GM12878 (cell line): Measurements from ENCODE around the gene QRFP. TPM values are rescaled to one million over a fixed set of nuclear protein-coding genes. Genes with fewer than 3 reads are reported as not detected.

Source experiments
- ATAC-seq: fragments of 200-7000 bp; cut with Tn5 transposase; 3 replicates; pipeline ENCODE4 v1.9.1; 2020; ENCODE audit warnings: mild to moderate bottlenecking, moderate library complexity
- BruUV-seq: library from RNA; stranded (reverse); fragments of 400-500 nt; replicated peaks from 2 replicates; lab custom pipeline; 2021; lab: Mats Ljungman, UMichigan
- CTCF ChIA-PET: fragments of 300-600 bp; sonication (Branson Sonifier 250); formaldehyde crosslinking; extraction: SDS; loops from one replicate; lab custom pipeline; 2021; ENCODE audit warnings: inconsistent platforms; lab: Yijun Ruan, JAX
- POLR2A ChIA-PET: fragments of 350-600 bp; formaldehyde crosslinking; extraction: SDS; loops from one replicate; lab custom pipeline; 2021; ENCODE audit warnings: inconsistent platforms; lab: Charles Lee
- RAD21 ChIA-PET: fragments of 300-600 bp; sonication (Branson Sonifier 250); formaldehyde crosslinking; loops from one replicate; lab custom pipeline; 2023; ENCODE audit warnings: antibody characterized with exemption; ENCODE audit not compliant: unreplicated experiment; lab: Charles Lee
- SMC1A ChIA-PET: fragments of 300-600 bp; sonication (Branson Sonifier 250); formaldehyde crosslinking; loops from one replicate; lab custom pipeline; 2023; ENCODE audit not compliant: unreplicated experiment, uncharacterized antibody; lab: Charles Lee
- DNase-seq: peaks from one replicate; pipeline ENCODE4 v3.0.0-alpha.2; 2011; ENCODE audit warnings: low read depth, low spot score
- FAIRE-seq: peaks from 3 replicates; lab custom pipeline; 2011; peaks lifted over from hg19 to GRCh38; lab: Jason Lieb, UNC
- H2AFZ ChIP-seq: 2 replicates; pipeline ENCODE4 v1.6.0; 2011; ENCODE audit warnings: low read depth, low read length, control low read depth; ENCODE audit not compliant: control insufficient read depth
- H3K27ac ChIP-seq: 2 replicates; pipeline ENCODE4 v1.5.1; 2011; ENCODE audit warnings: control low read depth; ENCODE audit not compliant: control insufficient read depth, insufficient read depth
- H3K27me3 ChIP-seq, 2 experiments: replicated peaks in 1 of 2; 2 replicates each; pipeline versions ENCODE4 v1.6.0 to v1.6.1; 2011; ENCODE audit warnings: low read length in 1 of 2; ENCODE audit not compliant: control insufficient read depth in 2 of 2, insufficient read depth in 2 of 2
- H3K36me3 ChIP-seq, 2 experiments: 2 replicates each; pipeline ENCODE4 v1.5.1; 2011; ENCODE audit warnings: low read length in 1 of 2; ENCODE audit not compliant: control insufficient read depth in 2 of 2, insufficient read depth in 2 of 2
- H3K4me1 ChIP-seq: 2 replicates; pipeline ENCODE4 v1.6.1; 2011; ENCODE audit warnings: mild to moderate bottlenecking, low read length, moderate library complexity, mixed read lengths; ENCODE audit not compliant: control insufficient read depth, insufficient read depth
- H3K4me2 ChIP-seq: 2 replicates; pipeline ENCODE4 v1.6.0; 2011; ENCODE audit warnings: control low read depth; ENCODE audit not compliant: control insufficient read depth, insufficient read depth
- H3K4me3 ChIP-seq: fragments of 200-600 bp; sonication (generic); 2 replicates; pipeline ENCODE4 v1.5.1; 2016
- H3K79me2 ChIP-seq: 2 replicates; pipeline ENCODE4 v1.6.0; 2011; ENCODE audit warnings: low read length; ENCODE audit not compliant: control insufficient read depth, insufficient read depth
- H3K9ac ChIP-seq: 2 replicates; pipeline ENCODE4 v1.8.0; 2011; ENCODE audit warnings: low read length, control low read depth, mixed read lengths; ENCODE audit not compliant: control insufficient read depth, insufficient read depth
- H3K9me3 ChIP-seq: replicated peaks from 3 replicates; pipeline ENCODE4 v1.5.1; 2011; ENCODE audit warnings: mild to moderate bottlenecking, low read length; ENCODE audit not compliant: control insufficient read depth, insufficient read depth
- H4K20me1 ChIP-seq: 2 replicates; pipeline ENCODE4 v1.6.0; 2011; ENCODE audit not compliant: control insufficient read depth, insufficient read depth
- CBFB ChIP-seq: IDR thresholded peaks from 2 replicates; pipeline ENCODE4 v1.6.1; 2016; ENCODE audit warnings: antibody characterized with exemption, low read depth
- EP300 ChIP-seq, 2 experiments: fragments of 150-350 bp in 1 of 2; IDR thresholded peaks; 2 replicates each; pipeline ENCODE4 v1.6.1; 2011 to 2012; ENCODE audit warnings: low read depth in 2 of 2, low read length in 2 of 2, borderline replicate concordance in 1 of 2, improper control_type of control experiment in 1 of 2, inconsistent platforms in 1 of 2; ENCODE audit not compliant: control insufficient read depth in 1 of 2
- FOXM1 ChIP-seq: IDR thresholded peaks from 2 replicates; pipeline ENCODE4 v1.6.1; 2012; ENCODE audit warnings: low read depth, mild to moderate bottlenecking, inconsistent platforms, low read length, moderate library complexity
- IKZF1 ChIP-seq: fragments of 450-650 bp; conservative IDR thresholded peaks from 2 replicates; pipeline ENCODE4 v1.6.1; 2017; ENCODE audit warnings: antibody characterized with exemption, mild to moderate bottlenecking
- MYC ChIP-seq: IDR thresholded peaks from 2 replicates; pipeline ENCODE4 v1.6.1; 2011; ENCODE audit warnings: mild to moderate bottlenecking, low read length, moderate library complexity, inconsistent platforms; ENCODE audit not compliant: insufficient read depth, insufficient replicate concordance, insufficient read length, severe bottlenecking
- PAX5 ChIP-seq: IDR thresholded peaks from 2 replicates; pipeline ENCODE4 v1.6.1; 2011; ENCODE audit warnings: low read depth, low read length, borderline replicate concordance
- POLR2A ChIP-seq: IDR thresholded peaks from 2 replicates; pipeline ENCODE4 v1.6.1; 2011; ENCODE audit warnings: low read depth, mild to moderate bottlenecking, low read length
- POU2F2 ChIP-seq: IDR thresholded peaks from 3 replicates; pipeline ENCODE4 v1.6.1; 2011; ENCODE audit warnings: low read depth, mild to moderate bottlenecking, low read length, borderline replicate concordance
- RAD51 ChIP-seq: fragments of 450-650 bp; IDR thresholded peaks from 2 replicates; pipeline ENCODE4 v1.6.1; 2016; ENCODE audit warnings: moderate library complexity, mild to moderate bottlenecking, inconsistent platforms
- SMARCA5 ChIP-seq: fragments of 450-650 bp; IDR thresholded peaks from 2 replicates; pipeline ENCODE4 v1.6.1; 2017; ENCODE audit warnings: mild to moderate bottlenecking
- STAT1 ChIP-seq: fragments of 450-650 bp; conservative IDR thresholded peaks from 2 replicates; pipeline ENCODE4 v1.6.1; 2014; ENCODE audit warnings: antibody characterized with exemption, mild to moderate bottlenecking
- SUZ12 ChIP-seq: fragments of 200-600 bp; sonication (generic); IDR thresholded peaks from one replicate; pipeline ENCODE4 v1.6.1; 2018; ENCODE audit warnings: antibody characterized with exemption, mild to moderate bottlenecking; ENCODE audit not compliant: unreplicated experiment
- WGBS: methylation state at CpG from one replicate; pipeline ENCODE4 v1.1.6; 2016; ENCODE audit warnings: low lambda C conversion rate; ENCODE audit not compliant: insufficient replicate concordance, insufficient coverage; ENCODE audit errors: missing lambda C conversion rate; 5-methylcytosine and 5-hydroxymethylcytosine counted together
- in situ Hi-C: fragments of 300-500 bp; cut with MboI; formaldehyde crosslinking; loops from 9 replicates; pipeline ENCODE4 v1.14.3; 2018; ENCODE audit warnings: mixed read lengths
- intact Hi-C: fragments of 100-400 bp; cut with micrococcal nuclease; formaldehyde crosslinking; loops from one replicate; pipeline ENCODE4 v1.14.2; 2022; ENCODE audit not compliant: unreplicated experiment
- polyA plus RNA-seq, 11 experiments: library from polyadenylated mRNA; depleted of rRNA in 4 of 11; unstranded in 6 of 11; stranded (reverse) in 5 of 11; fragments of >200 nt; fragmentation: Nextera tagmentation in 4 of 11; fragmentation: Illumina TruSeq in 1 of 11; extraction: Ambion mirVana in 4 of 11; extraction: Trizol in 1 of 11; gene quantifications; 1 replicate in 1 of 11; 2 replicates in 10 of 11; pipeline versions ENCODE4 v1.2.1 to v1.2.3, GENCODE V29; 2011 to 2016; ENCODE audit warnings: inconsistent platforms in 2 of 11, missing spikeins in 2 of 11, low read depth in 1 of 11
- total RNA-seq, 4 experiments: library from RNA; depleted of rRNA in 3 of 4; stranded (reverse); fragments of >200 nt in 3 of 4; fragmentation: Illumina TruSeq in 1 of 4; extraction: Trizol in 1 of 4; gene quantifications; 2 replicates each; pipeline versions ENCODE4 v1.2.1 to v1.2.3, GENCODE V29; 2013 to 2021
- TF ChIP-seq, protein P1 (sequence below): IDR thresholded peaks from 2 replicates; pipeline ENCODE4 v1.6.1; 2011; ENCODE audit warnings: borderline replicate concordance, low read depth, mild to moderate bottlenecking, moderate library complexity, low read length; ENCODE audit not compliant: insufficient read depth, poor library complexity, severe bottlenecking

The QRFP gene
- total and polyA plus RNA-seq, 10 of the 15 experiments (the other 5 are each of a cell fraction or from before 2014, with no cell fraction given) = not detected

DNA sequence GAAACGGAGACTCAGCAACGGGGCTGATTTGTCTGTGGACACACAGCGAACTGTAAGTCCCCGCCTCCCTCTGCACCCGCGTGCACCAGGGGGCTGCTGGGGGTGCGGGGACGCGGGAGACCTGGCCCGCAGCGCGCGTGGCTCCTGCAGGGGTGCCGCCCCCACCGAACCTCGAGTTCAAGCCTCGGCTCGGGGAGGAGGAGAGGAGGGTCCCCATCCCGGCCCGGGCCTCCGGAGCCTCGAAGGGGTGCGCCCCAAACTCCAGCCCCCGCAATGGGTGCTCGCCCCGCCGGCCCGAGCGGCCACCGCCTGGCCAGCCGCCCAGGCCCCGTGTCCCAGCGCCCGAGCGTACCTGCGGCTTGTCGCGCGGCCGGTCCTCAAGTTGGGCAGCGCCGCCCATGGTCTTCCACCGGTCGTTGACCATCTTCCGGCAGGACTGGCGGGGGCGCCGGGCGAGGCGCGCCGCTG lies 41.6 kb upstream of the QRFP start:
- peak overlapping the region; percentile 84; the same call in 1 of the 2 replicates for H3K4me2 ChIP-seq
- no peaks in the 10 kb centered on the region for H3K36me3 ChIP-seq
- peaks cover 6 to 25% of the 10 kb centered on the region in 2 experiments for H3K27me3 ChIP-seq
- H3K79me2 ChIP-seq = no peaks in the 10 kb centered on the region
- no peak for DNase-seq
- ChIA-PET CTCF (interaction anchor here (7.8 kb wide), 1 partner anchor 70 kb away, joined by 89 read pairs; no protein-coding TSS in a partner anchor), POLR2A (no interaction called here), RAD21 (no interaction called here), SMC1A (no interaction called here)
- H2AFZ ChIP-seq = no peak overlapping the region
- FAIRE-seq = no peak
- intact Hi-C loops = loop anchor here (10.0 kb wide), 1 partner anchor 107 kb away; no protein-coding TSS in a partner anchor
- H3K9me3 ChIP-seq = no peaks in the 10 kb centered on the region
- TF ChIP-seq SUZ12 (peak; percentile 80), FOXM1 (no peak)
- no peak overlapping the region for H3K4me3 ChIP-seq
- no TSS peak for BruUV-seq
- no peaks in the 10 kb centered on the region; the same call in 1 of the 2 replicates for H3K4me1 ChIP-seq
- no peak overlapping the region for H3K9ac ChIP-seq
- 6% methylated on average over 23 of the region's 52 CpGs for whole genome bisulfite sequencing
- H3K27ac ChIP-seq = no peak overlapping the region
- H4K20me1 ChIP-seq = peaks cover 6% of the 10 kb centered on the region; the same call in 1 of the 2 replicates
- no peak for ATAC-seq
- in situ Hi-C loops = no loop called here

DNA sequence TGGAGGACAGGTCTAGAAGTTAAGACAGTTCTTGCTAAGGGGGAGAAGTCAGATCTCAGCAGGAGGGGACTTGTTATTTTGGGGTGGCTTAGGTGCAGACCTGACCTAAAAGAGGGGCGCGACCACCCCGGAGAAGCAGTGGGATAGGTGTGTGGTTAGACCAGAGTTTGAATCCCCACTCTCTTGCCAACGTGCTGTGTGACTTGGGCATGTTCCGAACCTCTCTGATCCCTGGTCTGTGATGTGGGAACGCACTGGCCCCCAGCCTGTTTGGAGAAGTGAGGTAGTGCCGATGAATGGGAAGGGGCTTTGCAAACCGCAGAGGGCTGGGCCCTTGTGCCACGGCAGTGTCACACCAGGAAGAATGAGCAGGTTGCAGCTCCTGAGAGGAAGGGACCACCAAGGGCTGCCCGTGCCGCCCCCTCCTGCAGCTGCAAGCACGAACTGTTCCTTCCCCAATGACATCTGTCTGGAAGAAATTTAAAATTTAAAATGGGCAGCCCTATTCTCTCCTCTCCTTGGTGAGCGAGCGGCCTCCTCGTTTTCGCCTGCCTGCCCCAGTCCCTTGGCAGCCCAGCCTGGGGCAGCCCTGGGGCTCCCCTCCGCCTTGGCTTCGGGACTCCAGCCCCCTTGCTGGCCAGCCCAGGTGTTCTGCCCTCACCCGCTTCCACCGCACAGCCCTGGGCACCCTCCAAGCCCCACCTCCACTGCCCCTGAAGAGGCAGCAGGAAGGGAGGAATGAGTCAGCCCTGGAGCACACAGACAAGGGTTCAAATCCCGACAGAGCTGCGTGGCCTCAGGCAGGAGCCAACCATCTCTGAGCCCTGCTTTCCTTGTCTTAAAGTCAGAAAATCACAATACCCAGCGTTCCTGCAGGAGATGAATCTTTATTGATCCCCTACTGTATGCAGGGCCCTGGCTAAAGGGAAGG lies 40.8 kb upstream of the QRFP start:
- Histone ChIP-seq H3K4me1 (peaks cover 3% of the 10 kb centered on the region), H3K4me3 (no peak overlapping the region), H2AFZ (no peak overlapping the region), H3K9me3 (no peaks in the 10 kb centered on the region), H3K27ac (no peak overlapping the region), H3K27me3 (peaks cover 6 to 25% of the 10 kb centered on the region in 2 experiments), H3K9ac (no peak overlapping the region), H3K36me3 (no peaks in the 10 kb centered on the region), H3K79me2 (no peaks in the 10 kb centered on the region), H4K20me1 (peaks cover 6% of the 10 kb centered on the region; the same call in 1 of the 2 replicates), H3K4me2 (peak overlapping the region; percentile 84; the same call in 1 of the 2 replicates)
- ChIA-PET SMC1A (interaction anchor here (1.0 to 3.0 kb wide), 3 partner anchors 10 to 68 kb away, joined by 4 to 13 read pairs (median 7); no protein-coding TSS in a partner anchor), CTCF (interaction anchor here (7.8 kb wide), 1 partner anchor 69 kb away, joined by 89 read pairs; no protein-coding TSS in a partner anchor), POLR2A (no interaction called here), RAD21 (no interaction called here)
- DNase-seq (no peak), FAIRE-seq (no peak), ATAC-seq (no peak)
- intact Hi-C loops = loop anchor here (10.0 kb wide), 1 partner anchor 107 kb away; no protein-coding TSS in a partner anchor
- TF ChIP-seq SMARCA5 (no peak), RAD51 (no peak), SUZ12 (no peak), POU2F2 (no peak), IKZF1 (no peak), POLR2A (no peak), PAX5 (no peak), STAT1 (no peak), EP300 (IDR thresholded peaks at IDR 0.05; ENCODE audit: borderline replicate concordance in 1 of 2, control insufficient read depth in 1 of 2, low read depth in 2 of 2, low read length in 2 of 2) (no peak), CBFB (no peak), MYC (no peak)
- TF ChIP-seq, protein P1, sequence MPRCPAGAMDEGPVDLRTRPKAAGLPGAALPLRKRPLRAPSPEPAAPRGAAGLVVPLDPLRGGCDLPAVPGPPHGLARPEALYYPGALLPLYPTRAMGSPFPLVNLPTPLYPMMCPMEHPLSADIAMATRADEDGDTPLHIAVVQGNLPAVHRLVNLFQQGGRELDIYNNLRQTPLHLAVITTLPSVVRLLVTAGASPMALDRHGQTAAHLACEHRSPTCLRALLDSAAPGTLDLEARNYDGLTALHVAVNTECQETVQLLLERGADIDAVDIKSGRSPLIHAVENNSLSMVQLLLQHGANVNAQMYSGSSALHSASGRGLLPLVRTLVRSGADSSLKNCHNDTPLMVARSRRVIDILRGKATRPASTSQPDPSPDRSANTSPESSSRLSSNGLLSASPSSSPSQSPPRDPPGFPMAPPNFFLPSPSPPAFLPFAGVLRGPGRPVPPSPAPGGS = no peak
- 63% methylated on average over 23 of the region's 23 CpGs for WGBS
- in situ Hi-C loops = no loop called here
- no TSS peak for BruUV-seq
